ENCODE data around the gene HPCAL1. TPM values are rescaled to one million over a fixed set of nuclear protein-coding genes. Genes with fewer than 3 reads are reported as not detected.

HPCAL1 gene
- total RNA-seq, 4 donors from 2014 or later: 11.1 to 122 (median 48.9) TPM

DNA sequence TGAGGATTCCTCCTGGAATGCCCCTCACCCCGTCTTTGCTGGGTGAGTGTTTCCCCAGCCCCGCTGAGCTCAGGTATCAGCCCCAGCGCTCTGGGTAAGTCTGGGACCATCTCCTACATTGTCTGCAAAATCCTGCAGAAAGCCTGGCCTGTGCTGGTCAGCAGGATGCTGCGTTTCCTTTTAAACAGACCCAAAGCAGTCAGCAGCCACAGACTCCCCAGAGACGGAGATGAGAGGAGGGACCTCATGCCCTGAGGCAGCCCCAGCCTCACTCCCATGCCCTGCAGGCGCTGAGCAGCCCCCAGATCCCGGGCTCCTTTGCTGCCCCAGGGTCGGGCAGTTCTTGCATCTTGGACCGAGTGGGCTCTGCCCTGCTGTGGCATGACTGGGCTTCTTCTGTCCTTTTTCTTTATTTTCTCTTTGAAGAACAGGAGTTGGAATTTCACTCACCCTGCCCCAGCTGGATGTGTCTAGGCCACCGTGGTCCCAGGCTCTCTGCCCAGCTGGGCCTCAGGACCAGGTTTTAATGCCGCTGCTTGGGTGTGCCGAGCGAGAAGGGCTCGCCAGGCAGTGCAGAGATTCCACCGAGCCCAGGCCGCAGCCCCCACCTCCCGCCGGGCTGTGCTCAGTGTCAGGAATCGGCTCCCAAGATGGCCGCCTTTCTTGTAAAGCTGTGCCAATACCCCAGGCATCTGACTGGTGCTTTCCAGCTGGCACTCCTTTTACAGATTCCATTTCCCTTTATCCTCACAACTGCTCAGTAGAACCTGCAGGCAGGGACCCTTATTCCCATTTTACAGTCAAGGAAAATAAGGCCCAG lies 101.8 kb downstream of the HPCAL1 start:
- peak overlapping the region; percentile 78 to 81 for H3K27ac ChIP-seq
- DNase-seq: peak in 1 of 2 donors; percentile 43
- intact Hi-C loops (cut with DNase I; ENCODE audit: low total_unique reads): loop anchor here (10.0 kb wide), 1 partner anchor 100 kb away; the partner anchor contains the start of gene HPCAL1
- no peak for TF ChIP-seq POLR2A (IDR thresholded peaks at IDR 0.05)
- TF ChIP-seq, protein P1, sequence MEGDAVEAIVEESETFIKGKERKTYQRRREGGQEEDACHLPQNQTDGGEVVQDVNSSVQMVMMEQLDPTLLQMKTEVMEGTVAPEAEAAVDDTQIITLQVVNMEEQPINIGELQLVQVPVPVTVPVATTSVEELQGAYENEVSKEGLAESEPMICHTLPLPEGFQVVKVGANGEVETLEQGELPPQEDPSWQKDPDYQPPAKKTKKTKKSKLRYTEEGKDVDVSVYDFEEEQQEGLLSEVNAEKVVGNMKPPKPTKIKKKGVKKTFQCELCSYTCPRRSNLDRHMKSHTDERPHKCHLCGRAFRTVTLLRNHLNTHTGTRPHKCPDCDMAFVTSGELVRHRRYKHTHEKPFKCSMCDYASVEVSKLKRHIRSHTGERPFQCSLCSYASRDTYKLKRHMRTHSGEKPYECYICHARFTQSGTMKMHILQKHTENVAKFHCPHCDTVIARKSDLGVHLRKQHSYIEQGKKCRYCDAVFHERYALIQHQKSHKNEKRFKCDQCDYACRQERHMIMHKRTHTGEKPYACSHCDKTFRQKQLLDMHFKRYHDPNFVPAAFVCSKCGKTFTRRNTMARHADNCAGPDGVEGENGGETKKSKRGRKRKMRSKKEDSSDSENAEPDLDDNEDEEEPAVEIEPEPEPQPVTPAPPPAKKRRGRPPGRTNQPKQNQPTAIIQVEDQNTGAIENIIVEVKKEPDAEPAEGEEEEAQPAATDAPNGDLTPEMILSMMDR (IDR thresholded peaks at IDR 0.05): no peak
- H3K36me3 ChIP-seq: no peaks in the 10 kb centered on the region
- no peaks in the 10 kb centered on the region for H3K9me3 ChIP-seq
- no peaks in the 10 kb centered on the region for H3K27me3 ChIP-seq
- H3K4me3 ChIP-seq: no peak overlapping the region
- H3K4me1 ChIP-seq: peaks cover 0 to 37% of the 10 kb centered on the region in 2 donors

DNA sequence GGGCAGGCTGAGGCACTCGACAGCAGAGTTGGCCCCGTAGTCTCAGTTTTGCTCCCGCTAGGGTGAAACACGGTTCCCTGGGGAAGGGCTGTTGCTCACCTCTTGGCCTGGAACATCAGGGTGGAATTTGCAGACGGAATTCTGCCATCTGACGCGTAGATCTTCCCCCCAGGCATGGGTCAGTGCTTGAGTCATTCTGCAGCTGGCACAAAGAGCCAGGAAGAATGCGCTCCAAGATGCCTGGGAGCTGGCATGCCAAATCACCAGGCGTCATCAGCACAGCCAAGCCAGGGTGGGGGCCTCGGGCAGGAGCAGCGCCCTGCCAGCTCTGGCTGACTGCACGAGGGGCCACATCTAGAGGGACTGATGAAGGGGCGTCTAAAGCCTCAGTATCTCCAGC lies 102.7 kb downstream of the HPCAL1 start:
- peaks cover 0 to 37% of the 10 kb centered on the region in 2 donors for H3K4me1 ChIP-seq
- DNase-seq: peak; percentile 68 to 72
- no peaks in the 10 kb centered on the region for H3K36me3 ChIP-seq
- TF ChIP-seq POLR2A (IDR thresholded peaks at IDR 0.05): no peak
- TF ChIP-seq, protein P1 (IDR thresholded peaks at IDR 0.05): no peak
- H3K9me3 ChIP-seq: no peaks in the 10 kb centered on the region
- H3K4me3 ChIP-seq: no peak overlapping the region
- H3K27me3 ChIP-seq: no peaks in the 10 kb centered on the region
- intact Hi-C loops (cut with DNase I; ENCODE audit: low total_unique reads): loop anchor here (10.0 kb wide), 1 partner anchor 101 kb away; the partner anchor contains the start of gene HPCAL1
- peak overlapping the region; percentile 78 to 81 for H3K27ac ChIP-seq

DNA sequence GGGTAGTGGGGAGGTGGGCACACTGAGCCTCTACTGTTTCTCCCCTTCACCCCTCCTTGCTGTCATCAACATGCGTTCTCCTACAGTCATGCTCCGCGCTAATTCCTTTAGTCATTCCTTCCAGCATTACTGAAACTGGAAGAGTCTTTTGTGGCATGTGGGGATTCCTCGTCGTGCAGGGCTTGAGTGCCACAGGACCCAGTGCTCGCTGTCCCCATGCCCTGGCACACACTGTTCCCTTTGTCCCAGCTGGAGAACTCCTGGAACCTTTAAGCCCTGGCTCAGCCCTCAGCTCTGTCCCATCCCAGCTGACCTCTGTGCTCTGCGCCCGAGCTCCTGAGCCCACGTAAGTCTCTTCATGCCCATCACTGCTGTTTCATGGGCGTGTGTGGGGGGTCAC lies 103.3 kb downstream of the HPCAL1 start:
- peaks cover 0 to 37% of the 10 kb centered on the region in 2 donors for H3K4me1 ChIP-seq
- no peaks in the 10 kb centered on the region for H3K9me3 ChIP-seq
- TF ChIP-seq POLR2A (IDR thresholded peaks at IDR 0.05): no peak
- TF ChIP-seq, protein P1 (IDR thresholded peaks at IDR 0.05): no peak
- no peak overlapping the region for H3K4me3 ChIP-seq
- DNase-seq: no peak
- no peaks in the 10 kb centered on the region for H3K36me3 ChIP-seq
- H3K27me3 ChIP-seq: no peaks in the 10 kb centered on the region
- peak overlapping the region; percentile 78 to 81 for H3K27ac ChIP-seq
- intact Hi-C loops (cut with DNase I; ENCODE audit: low total_unique reads): loop anchor here (10.0 kb wide), 1 partner anchor 101 kb away; the partner anchor contains the start of gene HPCAL1

DNA sequence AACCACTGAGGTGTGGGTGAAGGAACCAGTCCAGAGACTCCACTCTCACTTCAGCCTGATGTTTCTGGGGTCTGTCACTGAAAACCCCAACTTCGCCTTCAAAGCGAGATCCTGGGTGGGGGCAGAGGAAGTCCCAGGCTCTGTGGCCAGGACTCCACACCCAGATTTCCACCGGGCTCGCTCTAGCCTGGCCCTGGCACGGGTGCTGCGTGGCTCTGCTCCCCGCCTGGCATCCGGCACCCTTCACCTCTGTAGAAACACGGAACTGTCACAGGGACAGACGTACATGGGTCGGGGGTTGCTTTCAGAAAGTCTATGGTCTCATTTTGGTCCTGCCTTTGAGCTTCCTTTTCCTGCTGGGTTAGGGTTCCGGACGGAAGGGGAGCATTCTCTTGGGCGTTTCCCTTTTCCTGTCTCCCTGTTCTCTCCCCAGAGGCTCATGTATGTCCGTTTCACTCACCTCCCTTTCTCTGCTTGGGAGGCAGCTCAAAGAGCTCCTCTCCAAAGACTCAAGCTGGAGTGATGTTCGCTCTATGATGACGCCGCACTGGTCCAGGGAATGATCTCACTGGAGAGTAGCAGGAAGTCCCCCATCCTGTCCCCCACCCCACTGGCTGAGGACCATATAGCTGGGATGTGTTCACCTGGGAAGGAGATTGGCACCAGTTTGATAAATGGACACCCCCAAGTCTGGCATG lies 103.9 kb downstream of the HPCAL1 start:
- Histone ChIP-seq H3K27me3 (no peaks in the 10 kb centered on the region), H3K27ac (peak overlapping the region; percentile 78 to 81), H3K36me3 (no peaks in the 10 kb centered on the region), H3K4me3 (no peak overlapping the region), H3K9me3 (no peaks in the 10 kb centered on the region), H3K4me1 (peaks cover 0 to 37% of the 10 kb centered on the region in 2 donors)
- TF ChIP-seq, protein P1 (IDR thresholded peaks at IDR 0.05): no peak
- TF ChIP-seq POLR2A (IDR thresholded peaks at IDR 0.05): no peak
- intact Hi-C loops (cut with DNase I; ENCODE audit: low total_unique reads): loop anchor here (10.0 kb wide), 1 partner anchor 102 kb away; the partner anchor contains the start of gene HPCAL1
- DNase-seq: no peak
